Endothelial cell of umbilical vein (primary cell): ENCODE data around the gene UBE2D2.

Experiments used
- CTCF ChIP-seq, 2 donors: IDR thresholded peaks; 1 replicate in 1 of 2; 2 replicates in 1 of 2; pipeline ENCODE4 v1.5.1; 2011; ENCODE audit warnings: low read length in 2 of 2, mild to moderate bottlenecking in 2 of 2, moderate library complexity in 2 of 2, control low read depth in 1 of 2, inconsistent platforms in 1 of 2, low read depth in 1 of 2; ENCODE audit not compliant: insufficient read depth in 1 of 2; ENCODE audit errors: extremely low read depth in 1 of 2
- EZH2 ChIP-seq: IDR thresholded peaks from 2 replicates; pipeline ENCODE4 v1.6.1; 2012; ENCODE audit warnings: borderline replicate concordance, low read depth, mild to moderate bottlenecking, moderate library complexity, low read length, inconsistent platforms; ENCODE audit not compliant: severe bottlenecking
- FOS ChIP-seq: IDR thresholded peaks from 2 replicates; pipeline ENCODE4 v1.6.1; 2011; ENCODE audit warnings: mild to moderate bottlenecking, low read length, moderate library complexity, borderline replicate concordance; ENCODE audit not compliant: insufficient read depth
- GATA2 ChIP-seq: IDR thresholded peaks from 2 replicates; pipeline ENCODE4 v1.7.0; 2011; ENCODE audit warnings: low read depth, mild to moderate bottlenecking, moderate library complexity, mixed read lengths, low read length; ENCODE audit not compliant: insufficient read length, insufficient read depth
- JUN ChIP-seq: IDR thresholded peaks from 2 replicates; pipeline ENCODE4 v1.6.1; 2011; ENCODE audit warnings: borderline replicate concordance, low read depth; ENCODE audit not compliant: insufficient read length, insufficient read depth
- MAX ChIP-seq: IDR thresholded peaks from 2 replicates; pipeline ENCODE4 v1.6.1; 2011; ENCODE audit not compliant: insufficient read depth, insufficient read length
- MYC ChIP-seq: IDR thresholded peaks from one replicate; pipeline ENCODE4 v1.6.1; 2011; ENCODE audit warnings: mild to moderate bottlenecking, low read depth, low read length
- POLR2A ChIP-seq: IDR thresholded peaks from 2 replicates; pipeline ENCODE4 v1.6.1; 2012; ENCODE audit warnings: low read depth, mild to moderate bottlenecking, control low read depth, low read length
- POLR2AphosphoS5 ChIP-seq: IDR thresholded peaks from 2 replicates; pipeline ENCODE4 v1.6.1; 2012; ENCODE audit warnings: low read depth, mild to moderate bottlenecking, control low read depth, low read length, moderate library complexity; ENCODE audit not compliant: insufficient read depth

- TF ChIP-seq CTCF (IDR thresholded peaks at IDR 0.05; ENCODE audit: extremely low read depth in 1 of 2, insufficient read depth in 1 of 2, low read depth in 1 of 2, low read length in 2 of 2): no peak
- no peak for TF ChIP-seq POLR2A
- TF ChIP-seq EZH2: no peak
- TF ChIP-seq MYC: no peak
- TF ChIP-seq FOS: no peak
- no peak for TF ChIP-seq POLR2AphosphoS5
- TF ChIP-seq MAX: no peak
- TF ChIP-seq JUN: no peak
- TF ChIP-seq GATA2: no peak
These were observed 103.1 kb downstream of the UBE2D2 start for GRCh38 chr5:139664086-139664693.
